ENCODE data around the gene KIRREL1.

DNA sequence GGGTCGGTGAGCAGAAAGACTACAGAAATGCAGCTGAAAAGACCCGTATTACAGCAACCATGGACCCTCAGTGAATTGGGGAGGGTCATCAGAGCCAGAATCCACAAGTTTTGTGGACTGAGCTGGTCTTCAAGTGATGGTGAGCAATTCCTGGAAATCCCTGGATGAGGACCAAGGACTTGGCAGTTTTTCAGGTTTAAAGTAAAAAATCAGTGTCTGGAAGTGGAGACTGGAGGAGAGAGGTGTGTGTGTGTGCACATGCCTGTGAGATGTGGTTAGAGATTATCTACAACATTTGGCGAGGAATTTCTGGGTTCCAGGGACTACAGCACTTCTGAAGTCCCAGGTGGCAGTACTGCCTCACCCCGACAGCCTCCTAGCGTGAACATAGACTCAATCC, 56.4 kb downstream of the KIRREL1 start:
- TF ChIP-seq, protein P1, sequence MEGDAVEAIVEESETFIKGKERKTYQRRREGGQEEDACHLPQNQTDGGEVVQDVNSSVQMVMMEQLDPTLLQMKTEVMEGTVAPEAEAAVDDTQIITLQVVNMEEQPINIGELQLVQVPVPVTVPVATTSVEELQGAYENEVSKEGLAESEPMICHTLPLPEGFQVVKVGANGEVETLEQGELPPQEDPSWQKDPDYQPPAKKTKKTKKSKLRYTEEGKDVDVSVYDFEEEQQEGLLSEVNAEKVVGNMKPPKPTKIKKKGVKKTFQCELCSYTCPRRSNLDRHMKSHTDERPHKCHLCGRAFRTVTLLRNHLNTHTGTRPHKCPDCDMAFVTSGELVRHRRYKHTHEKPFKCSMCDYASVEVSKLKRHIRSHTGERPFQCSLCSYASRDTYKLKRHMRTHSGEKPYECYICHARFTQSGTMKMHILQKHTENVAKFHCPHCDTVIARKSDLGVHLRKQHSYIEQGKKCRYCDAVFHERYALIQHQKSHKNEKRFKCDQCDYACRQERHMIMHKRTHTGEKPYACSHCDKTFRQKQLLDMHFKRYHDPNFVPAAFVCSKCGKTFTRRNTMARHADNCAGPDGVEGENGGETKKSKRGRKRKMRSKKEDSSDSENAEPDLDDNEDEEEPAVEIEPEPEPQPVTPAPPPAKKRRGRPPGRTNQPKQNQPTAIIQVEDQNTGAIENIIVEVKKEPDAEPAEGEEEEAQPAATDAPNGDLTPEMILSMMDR (IDR thresholded peaks at IDR 0.05; ENCODE audit: low read depth, low read length, poor library complexity, severe bottlenecking) = no peak
- TF ChIP-seq EZH2phosphoT487 (IDR thresholded peaks at IDR 0.05; ENCODE audit: borderline replicate concordance, low read length) = no peak
